Prostate gland (tissue), 2 donors: ENCODE data around the gene IGF2BP3. TPM values are rescaled to one million over a fixed set of nuclear protein-coding genes. Genes with fewer than 3 reads are reported as not detected.

Experiments used
- small RNA-seq, 2 donors: library from RNA; depleted of rRNA; stranded (forward); fragments of <200 nt; gene quantifications; one replicate each; pipeline ENCODE3, GENCODE V24; 2016
- total RNA-seq, 2 donors: library from RNA; depleted of rRNA; stranded (reverse); fragments of >200 nt; gene quantifications; one replicate each; pipeline ENCODE4 v1.1.0, GENCODE V29; 2016

IGF2BP3 gene
- total RNA-seq, 2 donors from 2014 or later, result 9.6 TPM; not detected in 1

Small RNA genes within 50 kb of the gene (small RNA-seq; reads per million reads assigned to genes)
- 0 reads per million in 2 donors for gene AC079780.1
- gene RF00019, result 0 reads per million in 2 donors
- gene RNU7-143P, result 0 reads per million in 2 donors
- 0 to 0.09 reads per million in 2 donors for gene SNORD65C

Other genes with a start within 250 kb of the IGF2BP3 start
- 10 to 100 TPM in 1 of 2 donors, 1 to 10 TPM in 1; 10.0 to 49.9 TPM for gene GPNMB, start 223.7 kb downstream of the IGF2BP3 start, total RNA-seq
- gene MALSU1, start 171.2 kb downstream of the IGF2BP3 start, total RNA-seq, result 10 to 100 TPM; 52.1 to 55.5 TPM
- gene TRA2A, start 61.5 kb upstream of the IGF2BP3 start, total RNA-seq, result 10 to 100 TPM; 34.3 to 46.0 TPM
- gene CCDC126, start 126.9 kb upstream of the IGF2BP3 start, total RNA-seq, result 10 to 100 TPM in 1 of 2 donors, 1 to 10 TPM in 1; 8.4 to 21.4 TPM
- 10 to 100 TPM in 1 of 2 donors, 1 to 10 TPM in 1; 7.0 to 30.8 TPM for gene FAM221A, start 209.7 kb upstream of the IGF2BP3 start, total RNA-seq
- 10 to 100 TPM in 1 of 2 donors, under 1 TPM in 1; 0.09 to 32.1 TPM for gene STK31, start 239.7 kb upstream of the IGF2BP3 start, total RNA-seq